Astrocyte (in vitro differentiated cells and primary cell): ENCODE measurements around the gene PRKCB. TPM values are rescaled to one million over a fixed set of nuclear protein-coding genes. Genes with fewer than 3 reads are reported as not detected.

Source experiments
- DNase-seq: peaks from one replicate; pipeline ENCODE4 v3.0.0-alpha.2; 2010; ENCODE audit warnings: low read depth
- FAIRE-seq: peaks from 2 replicates; lab custom pipeline; 2011; peaks lifted over from hg19 to GRCh38; lab: Jason Lieb, UNC
- H2AFZ ChIP-seq: 2 replicates; pipeline ENCODE4 v1.6.0; 2012; ENCODE audit warnings: low read depth, low read length, inconsistent platforms
- H3K27ac ChIP-seq: 2 replicates; pipeline ENCODE4 v1.5.1; 2011; ENCODE audit warnings: low read depth, low read length, inconsistent platforms
- H3K27me3 ChIP-seq: 2 replicates; pipeline ENCODE4 v1.6.0; 2011; ENCODE audit warnings: low read length, inconsistent platforms; ENCODE audit not compliant: insufficient read depth
- H3K36me3 ChIP-seq: 2 replicates; pipeline ENCODE4 v1.5.1; 2011; ENCODE audit warnings: low read length, inconsistent platforms; ENCODE audit not compliant: insufficient read depth
- H3K4me1 ChIP-seq: 2 replicates; pipeline ENCODE4 v1.5.1; 2011; ENCODE audit warnings: low read length, inconsistent platforms; ENCODE audit not compliant: insufficient read depth
- H3K4me2 ChIP-seq: 2 replicates; pipeline ENCODE4 v1.6.0; 2012; ENCODE audit warnings: low read length, inconsistent platforms
- H3K4me3 ChIP-seq: 2 replicates; pipeline ENCODE4 v1.5.1; 2011; ENCODE audit warnings: low read depth, mild to moderate bottlenecking, low read length, inconsistent platforms; ENCODE audit not compliant: insufficient read depth
- H3K79me2 ChIP-seq: 2 replicates; pipeline ENCODE4 v1.6.0; 2012; ENCODE audit warnings: mild to moderate bottlenecking, low read length, inconsistent platforms; ENCODE audit not compliant: insufficient read depth
- H3K9ac ChIP-seq: 2 replicates; pipeline ENCODE4 v1.6.0; 2012; ENCODE audit warnings: mild to moderate bottlenecking, low read length, inconsistent platforms
- H3K9me3 ChIP-seq: 2 replicates; pipeline ENCODE4 v1.5.1; 2012; ENCODE audit warnings: low read depth, mild to moderate bottlenecking, low read length, inconsistent platforms; ENCODE audit not compliant: insufficient read depth
- H4K20me1 ChIP-seq: 2 replicates; pipeline ENCODE4 v1.6.0; 2012; ENCODE audit warnings: low read length, inconsistent platforms; ENCODE audit not compliant: insufficient read depth
- H3K27ac Mint-ChIP-seq: one replicate; pipeline ENCODE4 v1.8.0; 2021; ENCODE audit warnings: mild to moderate bottlenecking, mixed read lengths; ENCODE audit not compliant: unreplicated experiment
- H3K27me3 Mint-ChIP-seq: one replicate; pipeline ENCODE4 v1.8.0; 2021; ENCODE audit warnings: low read depth, mixed read lengths; ENCODE audit not compliant: unreplicated experiment
- H3K36me3 Mint-ChIP-seq: one replicate; pipeline ENCODE4 v1.8.0; 2021; ENCODE audit warnings: low read depth, mixed read lengths; ENCODE audit not compliant: unreplicated experiment
- H3K4me1 Mint-ChIP-seq: one replicate; pipeline ENCODE4 v1.8.0; 2021; ENCODE audit warnings: low read depth, mixed read lengths; ENCODE audit not compliant: unreplicated experiment
- H3K4me3 Mint-ChIP-seq: one replicate; pipeline ENCODE4 v1.8.0; 2021; ENCODE audit warnings: mild to moderate bottlenecking, moderate library complexity, mixed read lengths; ENCODE audit not compliant: unreplicated experiment
- H3K9me3 Mint-ChIP-seq: one replicate; pipeline ENCODE4 v1.8.0; 2021; ENCODE audit warnings: mild to moderate bottlenecking, mixed read lengths; ENCODE audit not compliant: unreplicated experiment
- EZH2 ChIP-seq: IDR thresholded peaks from 2 replicates; pipeline ENCODE4 v1.6.1; 2012; ENCODE audit warnings: mild to moderate bottlenecking, low read length, inconsistent platforms; ENCODE audit not compliant: insufficient read depth
- total RNA-seq: library from RNA; stranded (reverse); gene quantifications from 2 replicates; pipeline ENCODE4 v1.2.1, GENCODE V29; 2021
- TF ChIP-seq, protein P1 (sequence below): IDR thresholded peaks from 2 replicates; pipeline ENCODE4 v1.5.1; 2011; ENCODE audit warnings: low read depth, mild to moderate bottlenecking, inconsistent platforms, low read length, moderate library complexity; ENCODE audit not compliant: insufficient read depth

PRKCB gene
- total RNA-seq, 1 donor from 2014 or later = 2.5 TPM

DNA sequence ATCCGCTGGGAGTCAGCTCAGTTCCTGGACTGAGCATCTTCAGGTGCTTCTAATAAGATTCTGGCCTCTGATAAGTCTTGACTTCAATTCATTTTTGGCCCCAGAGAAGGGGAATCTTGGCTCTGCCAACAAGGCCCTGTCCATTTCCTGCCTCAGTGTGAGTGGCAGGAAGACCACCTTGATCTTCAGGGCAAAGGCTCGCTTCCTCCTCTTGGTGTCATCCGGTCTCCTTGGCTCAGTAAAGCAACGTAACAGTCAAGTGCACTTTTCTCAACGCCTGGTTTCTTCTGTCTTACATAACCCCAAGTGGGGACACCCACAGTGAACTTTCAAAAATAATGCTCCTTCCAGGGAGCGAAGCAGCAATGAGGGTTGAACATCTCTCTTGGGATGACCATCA lies 169.8 kb downstream of the PRKCB start:
- H3K4me2 ChIP-seq = no peak overlapping the region
- H3K4me3 ChIP-seq = no peak overlapping the region
- peaks cover 9% of the 10 kb centered on the region for H3K27me3 Mint-ChIP-seq
- no peak overlapping the region for H3K9ac ChIP-seq
- no peak overlapping the region for H2AFZ ChIP-seq
- TF ChIP-seq, protein P1, sequence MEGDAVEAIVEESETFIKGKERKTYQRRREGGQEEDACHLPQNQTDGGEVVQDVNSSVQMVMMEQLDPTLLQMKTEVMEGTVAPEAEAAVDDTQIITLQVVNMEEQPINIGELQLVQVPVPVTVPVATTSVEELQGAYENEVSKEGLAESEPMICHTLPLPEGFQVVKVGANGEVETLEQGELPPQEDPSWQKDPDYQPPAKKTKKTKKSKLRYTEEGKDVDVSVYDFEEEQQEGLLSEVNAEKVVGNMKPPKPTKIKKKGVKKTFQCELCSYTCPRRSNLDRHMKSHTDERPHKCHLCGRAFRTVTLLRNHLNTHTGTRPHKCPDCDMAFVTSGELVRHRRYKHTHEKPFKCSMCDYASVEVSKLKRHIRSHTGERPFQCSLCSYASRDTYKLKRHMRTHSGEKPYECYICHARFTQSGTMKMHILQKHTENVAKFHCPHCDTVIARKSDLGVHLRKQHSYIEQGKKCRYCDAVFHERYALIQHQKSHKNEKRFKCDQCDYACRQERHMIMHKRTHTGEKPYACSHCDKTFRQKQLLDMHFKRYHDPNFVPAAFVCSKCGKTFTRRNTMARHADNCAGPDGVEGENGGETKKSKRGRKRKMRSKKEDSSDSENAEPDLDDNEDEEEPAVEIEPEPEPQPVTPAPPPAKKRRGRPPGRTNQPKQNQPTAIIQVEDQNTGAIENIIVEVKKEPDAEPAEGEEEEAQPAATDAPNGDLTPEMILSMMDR = no peak
- no peak for TF ChIP-seq EZH2
- no peak overlapping the region for H3K27ac Mint-ChIP-seq
- no peaks in the 10 kb centered on the region for H3K36me3 ChIP-seq
- H3K4me1 Mint-ChIP-seq = no peaks in the 10 kb centered on the region
- no peak overlapping the region for H3K27ac ChIP-seq
- no peaks in the 10 kb centered on the region for H4K20me1 ChIP-seq
- H3K4me1 ChIP-seq = no peaks in the 10 kb centered on the region
- H3K27me3 ChIP-seq = no peaks in the 10 kb centered on the region
- DNase-seq (no peak), FAIRE-seq (no peak)
- no peaks in the 10 kb centered on the region for H3K36me3 Mint-ChIP-seq
- H3K4me3 Mint-ChIP-seq = no peak overlapping the region
- H3K9me3 Mint-ChIP-seq = no peaks in the 10 kb centered on the region
- H3K9me3 ChIP-seq = no peaks in the 10 kb centered on the region
- H3K79me2 ChIP-seq = no peaks in the 10 kb centered on the region

DNA sequence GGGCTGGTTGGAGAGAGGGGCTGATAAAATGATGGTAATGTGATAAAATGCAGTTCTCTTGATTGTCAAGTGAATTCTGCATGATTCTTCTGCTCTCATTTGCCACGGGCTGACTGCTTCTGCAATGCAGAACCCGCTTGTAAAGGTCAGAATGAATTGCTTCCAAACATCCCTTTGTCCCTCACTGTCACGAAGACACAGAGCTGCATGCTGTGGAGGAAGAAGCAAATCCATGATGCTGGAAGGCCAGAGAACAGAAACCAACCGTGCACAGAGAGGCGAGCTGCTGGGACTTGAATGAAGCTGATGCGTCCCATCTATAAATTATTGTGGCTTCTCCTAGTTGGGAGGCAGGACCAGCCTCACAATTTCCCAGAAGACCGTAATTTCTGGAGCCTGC lies 171.6 kb downstream of the PRKCB start:
- no peaks in the 10 kb centered on the region for H4K20me1 ChIP-seq
- Mint-ChIP-seq H3K27ac (no peak overlapping the region), H3K4me1 (no peaks in the 10 kb centered on the region), H3K36me3 (no peaks in the 10 kb centered on the region), H3K9me3 (no peaks in the 10 kb centered on the region), H3K27me3 (peaks cover 7% of the 10 kb centered on the region), H3K4me3 (no peak overlapping the region)
- FAIRE-seq = no peak
- no peaks in the 10 kb centered on the region for H3K9me3 ChIP-seq
- H3K27ac ChIP-seq = no peak overlapping the region
- TF ChIP-seq, protein P1 = no peak
- TF ChIP-seq EZH2 = no peak
- no peaks in the 10 kb centered on the region for H3K79me2 ChIP-seq
- H3K27me3 ChIP-seq = no peaks in the 10 kb centered on the region
- H3K9ac ChIP-seq = no peak overlapping the region
- H3K4me1 ChIP-seq = no peaks in the 10 kb centered on the region
- H3K4me2 ChIP-seq = no peak overlapping the region
- DNase-seq = no peak
- H3K36me3 ChIP-seq = no peaks in the 10 kb centered on the region
- no peak overlapping the region for H2AFZ ChIP-seq
- no peak overlapping the region for H3K4me3 ChIP-seq

DNA sequence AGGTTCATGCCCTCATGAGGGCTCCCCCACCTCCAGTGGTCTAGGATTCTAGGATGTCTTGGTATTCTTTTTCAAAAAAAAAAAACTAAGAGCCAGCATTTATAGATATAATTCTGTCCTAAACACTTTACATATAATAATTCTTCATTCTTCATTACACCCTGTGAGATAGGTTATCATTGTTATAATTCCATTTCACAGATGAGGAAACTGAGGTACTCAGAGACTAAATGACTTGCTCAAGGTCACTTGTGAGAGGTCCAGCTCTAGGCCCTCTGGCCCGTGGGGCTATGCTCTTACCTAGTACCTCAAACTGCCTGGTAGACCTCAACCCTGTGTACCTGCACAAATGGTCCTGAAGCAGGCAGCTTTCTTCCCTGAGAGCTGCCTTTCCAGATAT lies 172.2 kb downstream of the PRKCB start:
- Histone ChIP-seq H3K27me3 (no peaks in the 10 kb centered on the region), H3K36me3 (no peaks in the 10 kb centered on the region), H3K4me2 (no peak overlapping the region), H3K9ac (no peak overlapping the region), H3K4me3 (no peak overlapping the region), H4K20me1 (no peaks in the 10 kb centered on the region), H3K4me1 (no peaks in the 10 kb centered on the region), H3K79me2 (no peaks in the 10 kb centered on the region), H3K27ac (no peak overlapping the region), H3K9me3 (no peaks in the 10 kb centered on the region), H2AFZ (no peak overlapping the region)
- H3K4me3 Mint-ChIP-seq = no peak overlapping the region
- H3K9me3 Mint-ChIP-seq = no peaks in the 10 kb centered on the region
- FAIRE-seq = no peak
- H3K27me3 Mint-ChIP-seq = peaks cover 8% of the 10 kb centered on the region
- TF ChIP-seq, protein P1 = no peak
- no peak for TF ChIP-seq EZH2
- no peak for DNase-seq
- H3K36me3 Mint-ChIP-seq = no peaks in the 10 kb centered on the region
- H3K27ac Mint-ChIP-seq = no peak overlapping the region
- H3K4me1 Mint-ChIP-seq = no peaks in the 10 kb centered on the region
